A673 (cell line): Measurements from ENCODE around the gene LRRC43. TPM values are rescaled to one million over a fixed set of nuclear protein-coding genes. Genes with fewer than 3 reads are reported as not detected.

Experiments used
- BruUV-seq: library from RNA; stranded (reverse); fragments of 400-500 nt; replicated peaks from 2 replicates; lab custom pipeline; 2021; lab: Mats Ljungman, UMichigan
- CTCF ChIA-PET: fragments of 300-600 bp; sonication (Branson Sonifier 250); formaldehyde crosslinking; loops from one replicate; lab custom pipeline; 2022; ENCODE audit warnings: antibody characterized with exemption; lab: Charles Lee
- POLR2A ChIA-PET: fragments of 300-600 bp; sonication (Branson Sonifier 250); formaldehyde crosslinking; loops from one replicate; lab custom pipeline; 2022; ENCODE audit warnings: antibody characterized with exemption; ENCODE audit not compliant: low non-redundant PET; lab: Charles Lee
- DNase-seq: peaks from one replicate; pipeline ENCODE4 v3.0.0-alpha.2; 2015; ENCODE audit warnings: low spot score
- H3K27ac ChIP-seq: fragments of 200-600 bp; sonication (generic); 2 replicates; pipeline ENCODE4 v1.5.1; 2016; ENCODE audit warnings: mixed run types, low read depth, mild to moderate bottlenecking, mixed read lengths, antibody characterized with exemption, low read length; ENCODE audit not compliant: poor library complexity, severe bottlenecking
- H3K27me3 ChIP-seq: fragments of 200-600 bp; sonication (generic); replicated peaks from 2 replicates; pipeline ENCODE4 v1.6.1; 2017; ENCODE audit warnings: mixed run types, low read depth, mild to moderate bottlenecking, mixed read lengths, antibody characterized with exemption, low read length; ENCODE audit not compliant: insufficient read depth, poor library complexity
- H3K36me3 ChIP-seq: fragments of 200-600 bp; sonication (generic); 2 replicates; pipeline ENCODE4 v1.6.1; 2016; ENCODE audit warnings: mixed run types, mild to moderate bottlenecking, mixed read lengths, antibody characterized with exemption, low read length; ENCODE audit not compliant: insufficient read depth, poor library complexity, severe bottlenecking
- H3K4me1 ChIP-seq: fragments of 200-600 bp; sonication (generic); 2 replicates; pipeline ENCODE4 v1.6.1; 2017; ENCODE audit warnings: mixed run types, mild to moderate bottlenecking, mixed read lengths, antibody characterized with exemption, low read length; ENCODE audit not compliant: insufficient read depth, poor library complexity, severe bottlenecking
- H3K4me3 ChIP-seq: fragments of 200-600 bp; sonication (generic); 2 replicates; pipeline ENCODE4 v1.5.1; 2016; ENCODE audit warnings: low read depth, mixed run types, mild to moderate bottlenecking, mixed read lengths, low read length; ENCODE audit not compliant: poor library complexity, severe bottlenecking
- H3K9me3 ChIP-seq: fragments of 200-600 bp; sonication (generic); 2 replicates; pipeline ENCODE4 v1.6.1; 2016; ENCODE audit warnings: mixed run types, low read depth, mild to moderate bottlenecking, mixed read lengths, antibody characterized with exemption, low read length; ENCODE audit not compliant: poor library complexity, severe bottlenecking
- EZH2 ChIP-seq: fragments of 200-600 bp; sonication (generic); IDR thresholded peaks from 2 replicates; pipeline ENCODE4 v1.6.1; 2017; ENCODE audit warnings: borderline replicate concordance, low read depth, mild to moderate bottlenecking, mixed read lengths, antibody characterized with exemption, low read length; ENCODE audit not compliant: poor library complexity, severe bottlenecking
- intact Hi-C: fragments of 100-400 bp; cut with micrococcal nuclease; formaldehyde crosslinking; loops from one replicate; pipeline ENCODE4 v1.10.0; 2022; ENCODE audit not compliant: unreplicated experiment
- total RNA-seq: library from RNA; stranded (reverse); gene quantifications from 2 replicates; pipeline ENCODE4 v1.2.3, GENCODE V29; 2021
- TF ChIP-seq, protein P1 (sequence below): fragments of 300-800, 200-600 bp; sonication (generic); conservative IDR thresholded peaks from 2 replicates; pipeline ENCODE4 v1.5.1; 2017; ENCODE audit warnings: low read depth, mild to moderate bottlenecking, antibody characterized with exemption, low read length, moderate library complexity, mixed read lengths

LRRC43 gene
- total RNA-seq, 1 experiment from 2014 or later: not detected

DNA sequence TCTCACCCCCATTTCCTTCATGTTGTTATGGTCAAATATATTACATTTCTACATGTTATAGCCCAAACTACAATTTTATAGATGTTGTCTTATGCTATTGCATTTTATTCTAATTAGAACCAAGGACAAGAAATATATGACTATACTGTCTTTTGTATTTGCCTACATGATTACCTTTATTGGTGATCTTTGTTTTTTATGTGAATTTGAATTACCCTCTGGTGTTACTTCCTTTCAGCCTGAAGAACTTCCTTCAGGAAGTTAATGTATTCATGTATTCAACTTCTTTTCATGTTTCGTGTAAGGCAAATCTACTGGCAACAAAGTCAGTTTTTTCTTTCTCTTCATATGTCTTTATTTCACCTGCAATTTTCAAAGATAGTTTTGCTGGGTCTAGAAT, 11.9 kb downstream of the LRRC43 start:
- POLR2A ChIA-PET: no interaction called here
- no peak overlapping the region for H3K4me3 ChIP-seq
- no peak for DNase-seq
- no peaks in the 10 kb centered on the region for H3K9me3 ChIP-seq
- no peak overlapping the region for H3K27ac ChIP-seq
- BruUV-seq: no TSS peak
- no peaks in the 10 kb centered on the region for H3K27me3 ChIP-seq
- TF ChIP-seq, protein P1, sequence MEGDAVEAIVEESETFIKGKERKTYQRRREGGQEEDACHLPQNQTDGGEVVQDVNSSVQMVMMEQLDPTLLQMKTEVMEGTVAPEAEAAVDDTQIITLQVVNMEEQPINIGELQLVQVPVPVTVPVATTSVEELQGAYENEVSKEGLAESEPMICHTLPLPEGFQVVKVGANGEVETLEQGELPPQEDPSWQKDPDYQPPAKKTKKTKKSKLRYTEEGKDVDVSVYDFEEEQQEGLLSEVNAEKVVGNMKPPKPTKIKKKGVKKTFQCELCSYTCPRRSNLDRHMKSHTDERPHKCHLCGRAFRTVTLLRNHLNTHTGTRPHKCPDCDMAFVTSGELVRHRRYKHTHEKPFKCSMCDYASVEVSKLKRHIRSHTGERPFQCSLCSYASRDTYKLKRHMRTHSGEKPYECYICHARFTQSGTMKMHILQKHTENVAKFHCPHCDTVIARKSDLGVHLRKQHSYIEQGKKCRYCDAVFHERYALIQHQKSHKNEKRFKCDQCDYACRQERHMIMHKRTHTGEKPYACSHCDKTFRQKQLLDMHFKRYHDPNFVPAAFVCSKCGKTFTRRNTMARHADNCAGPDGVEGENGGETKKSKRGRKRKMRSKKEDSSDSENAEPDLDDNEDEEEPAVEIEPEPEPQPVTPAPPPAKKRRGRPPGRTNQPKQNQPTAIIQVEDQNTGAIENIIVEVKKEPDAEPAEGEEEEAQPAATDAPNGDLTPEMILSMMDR: no peak
- no peak for TF ChIP-seq EZH2
- no peaks in the 10 kb centered on the region for H3K4me1 ChIP-seq
- no peaks in the 10 kb centered on the region for H3K36me3 ChIP-seq
- CTCF ChIA-PET: no interaction called here
- intact Hi-C loops: loop anchor here (5.0 kb wide), 2 partner anchors 63 to 143 kb away; no protein-coding TSS in a partner anchor

DNA sequence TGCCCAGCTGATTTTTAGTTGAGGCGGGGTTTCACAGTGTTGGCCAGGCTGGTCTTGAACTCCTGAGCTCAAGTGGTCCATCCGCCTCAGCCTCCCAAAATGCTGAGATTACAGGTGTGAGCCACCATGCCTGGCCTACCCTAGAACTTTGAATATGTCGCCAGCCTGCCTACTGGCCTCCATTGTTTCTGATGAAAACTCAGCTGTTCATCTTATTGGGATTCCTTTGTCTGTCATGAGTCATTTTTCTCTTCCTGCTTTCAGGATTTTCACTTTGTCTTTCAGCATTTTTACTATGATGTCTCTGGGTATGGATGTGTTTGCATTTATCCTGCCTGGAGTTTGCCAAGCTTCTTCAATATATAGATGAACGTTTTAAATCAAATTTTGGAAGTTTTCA, 12.5 kb downstream of the LRRC43 start:
- intact Hi-C loops: no loop called here
- H3K27me3 ChIP-seq: no peaks in the 10 kb centered on the region
- DNase-seq: no peak
- no peaks in the 10 kb centered on the region for H3K9me3 ChIP-seq
- H3K4me3 ChIP-seq: no peak overlapping the region
- CTCF ChIA-PET: interaction anchor here (0.5 kb wide), 1 partner anchor 77 kb away, joined by 6 read pairs; no protein-coding TSS in a partner anchor
- H3K4me1 ChIP-seq: no peaks in the 10 kb centered on the region
- POLR2A ChIA-PET: interaction anchor here (0.6 kb wide), 1 partner anchor 324 kb away, joined by 3 read pairs; no protein-coding TSS in a partner anchor
- no TSS peak for BruUV-seq
- no peak overlapping the region for H3K27ac ChIP-seq
- H3K36me3 ChIP-seq: no peaks in the 10 kb centered on the region
- no peak for TF ChIP-seq EZH2
- TF ChIP-seq, protein P1: no peak

DNA sequence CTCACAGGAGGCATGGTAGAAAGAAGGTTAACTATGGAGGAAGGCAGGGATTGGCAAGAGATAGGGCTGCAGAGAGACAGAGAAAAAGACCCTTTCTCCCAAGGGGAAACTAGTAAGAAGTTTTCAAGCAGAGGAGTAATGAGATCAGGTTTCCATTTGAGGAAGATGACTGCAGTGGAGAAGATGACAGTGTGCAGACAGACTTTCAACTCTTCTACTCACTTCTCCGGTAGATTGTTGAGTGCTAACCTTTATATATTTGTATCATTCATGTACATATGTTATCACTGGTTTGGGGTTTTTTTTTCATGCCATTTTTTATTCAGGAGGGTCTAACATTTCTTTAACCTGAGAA, 14.7 kb downstream of the LRRC43 start:
- DNase-seq: no peak
- POLR2A ChIA-PET: no interaction called here
- TF ChIP-seq, protein P1: no peak
- TF ChIP-seq EZH2: no peak

More for the DNA sequence above, 14.7 kb downstream of the LRRC43 start:
- Histone ChIP-seq H3K27ac (no peak overlapping the region), H3K4me3 (no peak overlapping the region), H3K4me1 (peaks cover 6% of the 10 kb centered on the region), H3K27me3 (no peaks in the 10 kb centered on the region), H3K36me3 (no peaks in the 10 kb centered on the region), H3K9me3 (no peaks in the 10 kb centered on the region)
- intact Hi-C loops: no loop called here
- no TSS peak for BruUV-seq
- CTCF ChIA-PET: no interaction called here
